WTC11 (cell line): ENCODE measurements around the gene CTTNBP2NL. TPM values are rescaled to one million over a fixed set of nuclear protein-coding genes. Genes with fewer than 3 reads are reported as not detected.

Source experiments
- ATAC-seq: fragments of 200-7000 bp; cut with Tn5 transposase; 2 replicates; pipeline ENCODE4 v1.10.0; 2021; ENCODE audit warnings: mild to moderate bottlenecking, moderate library complexity
- CTCF ChIA-PET: fragments of 300-600 bp; sonication (Branson Sonifier 250); formaldehyde crosslinking; loops from one replicate; lab custom pipeline; 2021; ENCODE audit warnings: antibody characterized with exemption; lab: Charles Lee
- POLR2A ChIA-PET: fragments of 350-600 bp; sonication (Branson Sonifier 250); formaldehyde crosslinking; loops from one replicate; lab custom pipeline; 2021; ENCODE audit warnings: antibody characterized with exemption; lab: Charles Lee
- DNase-seq: peaks from one replicate; pipeline ENCODE4 v3.0.0; 2021; ENCODE audit warnings: low spot score
- H3K27ac Mint-ChIP-seq: 2 replicates; pipeline ENCODE4 v1.8.0; 2021; ENCODE audit warnings: mixed read lengths
- H3K27me3 Mint-ChIP-seq: 2 replicates; pipeline ENCODE4 v1.8.0; 2021; ENCODE audit warnings: low read depth, mild to moderate bottlenecking, moderate library complexity, mixed read lengths
- H3K36me3 Mint-ChIP-seq: 2 replicates; pipeline ENCODE4 v1.8.0; 2021; ENCODE audit warnings: mixed read lengths
- H3K4me1 Mint-ChIP-seq: 2 replicates; pipeline ENCODE4 v1.8.0; 2022; ENCODE audit warnings: mixed read lengths
- H3K4me3 Mint-ChIP-seq: 2 replicates; pipeline ENCODE4 v1.8.0; 2021; ENCODE audit warnings: mild to moderate bottlenecking, moderate library complexity, mixed read lengths
- H3K9me3 Mint-ChIP-seq: 2 replicates; pipeline ENCODE4 v1.8.0; 2021; ENCODE audit warnings: mixed read lengths
- ATF2 ChIP-seq: sonication (generic); formaldehyde crosslinking; IDR thresholded peaks from 2 replicates; pipeline ENCODE4 v1.8.1; 2022; ENCODE audit warnings: low read depth, missing genetic modification reagents, borderline replicate concordance
- CREM ChIP-seq: sonication (generic); formaldehyde crosslinking; IDR thresholded peaks from 2 replicates; pipeline ENCODE4 v1.8.1; 2022; ENCODE audit warnings: mild to moderate bottlenecking, missing genetic modification reagents, moderate library complexity
- CTCF ChIP-seq: fragments of 200-600 bp; IDR thresholded peaks from 2 replicates; pipeline ENCODE4 v1.8.0; 2022; ENCODE audit warnings: antibody characterized with exemption
- EMX1 ChIP-seq: fragments of 250-450 bp; sonication (Bioruptor Pico); IDR thresholded peaks from 2 replicates; pipeline ENCODE4 v1.8.0; 2021; ENCODE audit warnings: mild to moderate bottlenecking
- GTF2I ChIP-seq: fragments of 250-450 bp; sonication (Bioruptor Pico); conservative IDR thresholded peaks from 2 replicates; pipeline ENCODE4 v1.4.0; 2021; ENCODE audit warnings: mild to moderate bottlenecking
- IRF2 ChIP-seq: sonication (generic); formaldehyde crosslinking; IDR thresholded peaks from 2 replicates; pipeline ENCODE4 v1.8.0; 2022; ENCODE audit warnings: low read depth, missing genetic modification reagents, borderline replicate concordance
- JAZF1 ChIP-seq: fragments of 250-450 bp; sonication (Bioruptor Pico); IDR thresholded peaks from 2 replicates; pipeline ENCODE4 v1.9.0; 2021; ENCODE audit warnings: moderate library complexity, mild to moderate bottlenecking, inconsistent platforms
- KAT7 ChIP-seq: sonication (generic); formaldehyde crosslinking; IDR thresholded peaks from 2 replicates; pipeline ENCODE4 v1.8.1; 2023; ENCODE audit warnings: missing genetic modification reagents, mild to moderate bottlenecking, borderline replicate concordance
- MXD4 ChIP-seq: fragments of 250-450 bp; sonication (Bioruptor Pico); IDR thresholded peaks from 2 replicates; pipeline ENCODE4 v1.8.0; 2021; ENCODE audit warnings: mild to moderate bottlenecking, moderate library complexity, borderline replicate concordance
- NFE2L1 ChIP-seq: sonication (generic); formaldehyde crosslinking; IDR thresholded peaks from 2 replicates; pipeline ENCODE4 v1.8.1; 2023; ENCODE audit warnings: missing genetic modification reagents
- USF1 ChIP-seq: sonication (generic); formaldehyde crosslinking; IDR thresholded peaks from 2 replicates; pipeline ENCODE4 v1.8.0; 2022; ENCODE audit warnings: mild to moderate bottlenecking, missing genetic modification reagents
- ZNF263 ChIP-seq: sonication (generic); formaldehyde crosslinking; IDR thresholded peaks from 2 replicates; pipeline ENCODE4 v1.8.1; 2022; ENCODE audit warnings: low read depth, mild to moderate bottlenecking, moderate library complexity, missing genetic modification reagents
- ZNF396 ChIP-seq: fragments of 250-450 bp; sonication (Bioruptor Pico); IDR thresholded peaks from 2 replicates; pipeline ENCODE4 v1.8.0; 2021; ENCODE audit warnings: mild to moderate bottlenecking, moderate library complexity, borderline replicate concordance
- ZNF425 ChIP-seq: fragments of 250-450 bp; sonication (Bioruptor Pico); conservative IDR thresholded peaks from 2 replicates; pipeline ENCODE4 v1.9.0; 2021; ENCODE audit warnings: mild to moderate bottlenecking
- total RNA-seq: library from RNA; stranded (reverse); gene quantifications from 3 replicates; pipeline ENCODE4 v1.2.3, GENCODE V29; 2021
- TF ChIP-seq, protein P1 (sequence below): fragments of 250-450 bp; sonication (Bioruptor Pico); IDR thresholded peaks from 2 replicates; pipeline ENCODE4 v1.9.0; 2021; ENCODE audit warnings: mild to moderate bottlenecking
- TF ChIP-seq, protein P2 (sequence below): sonication (generic); formaldehyde crosslinking; IDR thresholded peaks from 2 replicates; pipeline ENCODE4 v1.8.1; 2023; ENCODE audit warnings: mild to moderate bottlenecking, missing genetic modification reagents
- TF ChIP-seq, protein P3 (sequence below): sonication (generic); formaldehyde crosslinking; IDR thresholded peaks from 2 replicates; pipeline ENCODE4 v1.8.1; 2022; ENCODE audit warnings: low read depth, mild to moderate bottlenecking, moderate library complexity, missing genetic modification reagents, borderline replicate concordance

CTTNBP2NL gene
- total RNA-seq, 1 experiment from 2014 or later, result 32.8 TPM

GRCh38 chr1:112454316-112454715 is 58.3 kb downstream of the CTTNBP2NL start (continued):
- TF ChIP-seq USF1, result no peak
- TF ChIP-seq GTF2I, result no peak
- no peak for TF ChIP-seq ATF2

DNA sequence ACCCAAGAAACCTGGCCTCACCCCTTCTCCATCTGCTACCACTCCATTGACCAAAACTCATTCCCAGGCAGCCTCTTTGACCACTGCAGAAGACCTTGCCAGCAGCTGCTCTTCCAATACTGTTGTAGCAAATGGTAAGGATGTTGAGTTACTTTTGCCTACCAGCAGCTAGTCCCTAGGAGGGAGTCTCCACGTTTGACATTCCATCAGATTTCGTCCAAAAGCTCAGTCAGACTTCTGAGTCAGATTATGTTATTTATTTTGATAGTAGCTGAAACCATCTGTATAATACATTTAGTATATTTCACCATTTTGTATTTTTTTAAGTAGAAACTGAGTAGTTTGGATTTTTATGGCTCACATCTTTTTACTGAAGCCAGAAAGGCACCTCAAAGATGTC is 61.2 kb downstream of the CTTNBP2NL start:
- no peak for DNase-seq
- H3K27ac Mint-ChIP-seq, result no peak overlapping the region
- TF ChIP-seq MXD4 (no peak), CREM (CRISPR knock-in tag) (no peak), KAT7 (no peak), USF1 (no peak), ZNF425 (CRISPR knock-in tag) (no peak)
- H3K9me3 Mint-ChIP-seq, result no peaks in the 10 kb centered on the region
- H3K36me3 Mint-ChIP-seq, result peaks cover 41% of the 10 kb centered on the region
- POLR2A ChIA-PET, result interaction anchor here (0.6 kb wide), 1 partner anchor 12 kb away, joined by 3 read pairs; no protein-coding TSS in a partner anchor
- H3K27me3 Mint-ChIP-seq, result no peaks in the 10 kb centered on the region
- peaks cover 20% of the 10 kb centered on the region for H3K4me1 Mint-ChIP-seq
- H3K4me3 Mint-ChIP-seq, result no peak overlapping the region
- CTCF ChIA-PET, result interaction anchor here (1.8 kb wide), 1 partner anchor 9 kb away, joined by 6 read pairs; no protein-coding TSS in a partner anchor
- no peak for ATAC-seq

- ChIA-PET POLR2A (no interaction called here), CTCF (interaction anchor here (1.8 kb wide), 1 partner anchor 8 kb away, joined by 6 read pairs; no protein-coding TSS in a partner anchor)
- Mint-ChIP-seq H3K4me3 (no peak overlapping the region), H3K36me3 (peaks cover 41% of the 10 kb centered on the region), H3K27ac (no peak overlapping the region), H3K9me3 (no peaks in the 10 kb centered on the region), H3K4me1 (peaks cover 25% of the 10 kb centered on the region), H3K27me3 (no peaks in the 10 kb centered on the region)
- TF ChIP-seq EMX1 (no peak), JAZF1 (CRISPR knock-in tag) (no peak), CTCF (no peak), USF1 (no peak), ZNF396 (no peak), IRF2 (CRISPR knock-in tag) (no peak), ZNF263 (CRISPR knock-in tag) (no peak), NFE2L1 (no peak)
- TF ChIP-seq, protein P1, sequence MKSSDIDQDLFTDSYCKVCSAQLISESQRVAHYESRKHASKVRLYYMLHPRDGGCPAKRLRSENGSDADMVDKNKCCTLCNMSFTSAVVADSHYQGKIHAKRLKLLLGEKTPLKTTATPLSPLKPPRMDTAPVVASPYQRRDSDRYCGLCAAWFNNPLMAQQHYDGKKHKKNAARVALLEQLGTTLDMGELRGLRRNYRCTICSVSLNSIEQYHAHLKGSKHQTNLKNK, result no peak
- TF ChIP-seq, protein P2, sequence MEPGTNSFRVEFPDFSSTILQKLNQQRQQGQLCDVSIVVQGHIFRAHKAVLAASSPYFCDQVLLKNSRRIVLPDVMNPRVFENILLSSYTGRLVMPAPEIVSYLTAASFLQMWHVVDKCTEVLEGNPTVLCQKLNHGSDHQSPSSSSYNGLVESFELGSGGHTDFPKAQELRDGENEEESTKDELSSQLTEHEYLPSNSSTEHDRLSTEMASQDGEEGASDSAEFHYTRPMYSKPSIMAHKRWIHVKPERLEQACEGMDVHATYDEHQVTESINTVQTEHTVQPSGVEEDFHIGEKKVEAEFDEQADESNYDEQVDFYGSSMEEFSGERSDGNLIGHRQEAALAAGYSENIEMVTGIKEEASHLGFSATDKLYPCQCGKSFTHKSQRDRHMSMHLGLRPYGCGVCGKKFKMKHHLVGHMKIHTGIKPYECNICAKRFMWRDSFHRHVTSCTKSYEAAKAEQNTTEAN (CRISPR knock-in tag), result no peak
- TF ChIP-seq, protein P3, sequence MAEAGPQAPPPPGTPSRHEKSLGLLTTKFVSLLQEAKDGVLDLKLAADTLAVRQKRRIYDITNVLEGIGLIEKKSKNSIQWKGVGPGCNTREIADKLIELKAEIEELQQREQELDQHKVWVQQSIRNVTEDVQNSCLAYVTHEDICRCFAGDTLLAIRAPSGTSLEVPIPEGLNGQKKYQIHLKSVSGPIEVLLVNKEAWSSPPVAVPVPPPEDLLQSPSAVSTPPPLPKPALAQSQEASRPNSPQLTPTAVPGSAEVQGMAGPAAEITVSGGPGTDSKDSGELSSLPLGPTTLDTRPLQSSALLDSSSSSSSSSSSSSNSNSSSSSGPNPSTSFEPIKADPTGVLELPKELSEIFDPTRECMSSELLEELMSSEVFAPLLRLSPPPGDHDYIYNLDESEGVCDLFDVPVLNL, result no peak
- DNase-seq (no peak), ATAC-seq (no peak)
Observed at GRCh38 chr1:112457955-112458354, 61.9 kb downstream of the CTTNBP2NL start.
